Heart left ventricle (tissue), 13 donors: ENCODE results near the gene CHN2.

ENCODE experiments used
- CTCF ChIP-seq, 12 donors: fragments of 200-600 bp; sonication (generic) in 4 of 12; IDR thresholded peaks; one replicate each; pipeline versions ENCODE4 v1.5.0 to v1.8.0; 2018 to 2022; ENCODE audit warnings: antibody characterized with exemption in 12 of 12, mild to moderate bottlenecking in 5 of 12
- POLR2A ChIP-seq, 2 donors: fragments of 450-650 bp; IDR thresholded peaks; one replicate each; pipeline ENCODE4 v1.6.1; 2017; ENCODE audit warnings: antibody characterized with exemption in 2 of 2, mild to moderate bottlenecking in 2 of 2, moderate library complexity in 2 of 2
- donor health status: ischemic (EF 13 %, LVEDD 7.1; RV severe dilation, severe dysfunction).
- donor health status: DM: no; HTN: yes; CAD: no.
- donor health status: DM: no; HTN: no; CAD: no.
- donor health status: ischemic (EF 25% LVEDD 6.9; RV normal size, moderate dysfunction).
- donor health status: ischemic (EF 25% LVEDD 5.7; RV mildly dilated, moderate dysfunction).
- donor health status: ischemic (EF 35%, LVEDD 5.7; RV mildly dilated, moderate dysfunction).
- donor health status: nonischemic (EF 11% LVEDD 7.7; RV severe dilation, severe dysfunction).
- donor health status: DM: yes; HTN: yes; CAD: no.
- donor health status: PGD.
- donor health status: ischemic (EF 29% LVEDD 5.4; RV normal size, mild dysfunction).
- donor health status: nonischemic (EF 23%, LVEDD 6.1; RV moderate dilation, normal function).

GRCh38 chr7:29288181-29289091 lies 93.9 kb downstream of the CHN2 start:
- TF ChIP-seq POLR2A (IDR thresholded peaks at IDR 0.05) (no peak), CTCF (IDR thresholded peaks at IDR 0.05) (no peak)
